Mucosa of rectum (tissue), 2 donors: Measurements from ENCODE around the gene OR1L8.
"Not testable (repeated sequence)": the region's sequence is repeated elsewhere in the genome, so short reads cannot be mapped to it uniquely, and the experiment has no call there.

Source experiments
- H3K27ac ChIP-seq, 2 donors: one replicate each; pipeline ENCODE4 v1.7.0; 2013; ENCODE audit warnings: inconsistent platforms in 2 of 2, low read depth in 2 of 2, low read length in 2 of 2
- H3K27me3 ChIP-seq, 2 donors: one replicate each; pipeline ENCODE4 v1.7.0; 2013; ENCODE audit warnings: low read length in 2 of 2; ENCODE audit not compliant: control insufficient read depth in 2 of 2, insufficient read depth in 2 of 2
- H3K36me3 ChIP-seq, 2 donors: one replicate each; pipeline ENCODE4 v1.7.0; 2013; ENCODE audit warnings: low read length in 2 of 2; ENCODE audit not compliant: control insufficient read depth in 2 of 2, insufficient read depth in 2 of 2
- H3K4me1 ChIP-seq, 2 donors: one replicate each; pipeline ENCODE4 v1.7.0; 2013; ENCODE audit warnings: low read length in 2 of 2, mild to moderate bottlenecking in 1 of 2; ENCODE audit not compliant: control insufficient read depth in 2 of 2, insufficient read depth in 2 of 2
- H3K4me3 ChIP-seq, 2 donors: one replicate each; pipeline ENCODE4 v1.7.0; 2013; ENCODE audit warnings: low read length in 2 of 2
- H3K9ac ChIP-seq, 2 donors: one replicate each; pipeline ENCODE4 v1.7.0; 2013; ENCODE audit warnings: low read length in 2 of 2, low read depth in 1 of 2, mild to moderate bottlenecking in 1 of 2
- H3K9me3 ChIP-seq, 2 donors: one replicate each; pipeline ENCODE4 v1.7.0; 2013; ENCODE audit warnings: low read length in 2 of 2; ENCODE audit not compliant: control insufficient read depth in 2 of 2
- donor health status: healthy.
- donor health status: Normal muscosa, but diverticular disease.

OR1L8 gene

GRCh38 chr9:122583284-122583683, at the start of gene OR1L8:
Gene OR1L8, minus strand, starts transcription at chr9:122583384. Its CDS starts 14,907 bp downstream, at chr9:122568477.
- not testable (repeated sequence) for H3K27ac ChIP-seq, H3K9ac ChIP-seq, H3K4me1 ChIP-seq, H3K4me3 ChIP-seq, H3K27me3 ChIP-seq, H3K36me3 ChIP-seq, H3K9me3 ChIP-seq

GRCh38 chr9:122619996-122620395, 36.8 kb upstream of the OR1L8 start:
- Histone ChIP-seq H3K9me3 (no peaks in the 10 kb centered on the region), H3K36me3 (no peaks in the 10 kb centered on the region), H3K9ac (no peak overlapping the region), H3K27me3 (no peaks in the 10 kb centered on the region), H3K4me3 (no peak overlapping the region), H3K27ac (no peak overlapping the region), H3K4me1 (no peaks in the 10 kb centered on the region)

- Histone ChIP-seq H3K4me1 (no peaks in the 10 kb centered on the region), H3K4me3 (no peak within 1 kb of the TSS), H3K9ac (no peak within 1 kb of the TSS), H3K9me3 (no peaks in the 10 kb centered on the region), H3K27ac (no peak within 1 kb of the TSS), H3K27me3 (no peaks in the 10 kb centered on the region), H3K36me3 (no peaks in the 10 kb centered on the region)
These were observed 31.2 kb upstream of the OR1L8 start, which contains the start of gene OR1Q1 for GRCh38 chr9:122614362-122614761. Gene OR1Q1, plus strand, starts transcription at chr9:122614738. Its CDS starts 0 bp downstream, at chr9:122614738.

- H3K9ac ChIP-seq: no peak overlapping the region
- H3K27me3 ChIP-seq: no peaks in the 10 kb centered on the region
- H3K4me1 ChIP-seq: no peaks in the 10 kb centered on the region
- no peaks in the 10 kb centered on the region for H3K36me3 ChIP-seq
- no peak overlapping the region for H3K4me3 ChIP-seq
- H3K9me3 ChIP-seq: no peaks in the 10 kb centered on the region
- H3K27ac ChIP-seq: no peak overlapping the region
These were observed 26.6 kb upstream of the OR1L8 start for GRCh38 chr9:122609804-122610203.

GRCh38 chr9:122606587-122606986, 23.4 kb upstream of the OR1L8 start:
- no peaks in the 10 kb centered on the region for H3K27me3 ChIP-seq
- no peaks in the 10 kb centered on the region for H3K36me3 ChIP-seq
- no peak overlapping the region for H3K4me3 ChIP-seq
- no peaks in the 10 kb centered on the region for H3K4me1 ChIP-seq
- no peaks in the 10 kb centered on the region for H3K9me3 ChIP-seq
- H3K9ac ChIP-seq: no peak overlapping the region
- no peak overlapping the region for H3K27ac ChIP-seq

GRCh38 chr9:122605691-122606090, 22.5 kb upstream of the OR1L8 start:
- no peaks in the 10 kb centered on the region for H3K9me3 ChIP-seq
- H3K27me3 ChIP-seq: no peaks in the 10 kb centered on the region
- no peak overlapping the region for H3K4me3 ChIP-seq
- no peak overlapping the region for H3K9ac ChIP-seq
- no peaks in the 10 kb centered on the region for H3K4me1 ChIP-seq
- no peaks in the 10 kb centered on the region for H3K36me3 ChIP-seq
- no peak overlapping the region for H3K27ac ChIP-seq

- Histone ChIP-seq H3K4me1 (no peaks in the 10 kb centered on the region), H3K27ac (no peak overlapping the region), H3K4me3 (no peak overlapping the region), H3K36me3 (no peaks in the 10 kb centered on the region), H3K9ac (no peak overlapping the region), H3K27me3 (no peaks in the 10 kb centered on the region), H3K9me3 (no peaks in the 10 kb centered on the region)
These were observed 2.8 kb downstream of the OR1L8 start for GRCh38 chr9:122580360-122580759.

GRCh38 chr9:122579874-122580273, 3.3 kb downstream of the OR1L8 start:
- Histone ChIP-seq H3K9me3 (no peaks in the 10 kb centered on the region), H3K36me3 (no peaks in the 10 kb centered on the region), H3K4me3 (no peak overlapping the region), H3K9ac (no peak overlapping the region), H3K4me1 (no peaks in the 10 kb centered on the region), H3K27ac (no peak overlapping the region), H3K27me3 (no peaks in the 10 kb centered on the region)

- no peak overlapping the region for H3K4me3 ChIP-seq
- H3K27ac ChIP-seq: no peak overlapping the region
- H3K9me3 ChIP-seq: no peaks in the 10 kb centered on the region
- H3K27me3 ChIP-seq: no peaks in the 10 kb centered on the region
- H3K4me1 ChIP-seq: no peaks in the 10 kb centered on the region
- no peak overlapping the region for H3K9ac ChIP-seq
- no peaks in the 10 kb centered on the region for H3K36me3 ChIP-seq
These were observed 10.7 kb downstream of the OR1L8 start for GRCh38 chr9:122572456-122572855.

GRCh38 chr9:122567901-122568300, 15.3 kb downstream of the OR1L8 start:
- Histone ChIP-seq H3K9me3 (no peaks in the 10 kb centered on the region), H3K4me1 (no peaks in the 10 kb centered on the region), H3K9ac (no peak overlapping the region), H3K4me3 (no peak overlapping the region), H3K36me3 (no peaks in the 10 kb centered on the region), H3K27ac (no peak overlapping the region), H3K27me3 (no peaks in the 10 kb centered on the region)

GRCh38 chr9:122562134-122562760, 20.9 kb downstream of the OR1L8 start:
- no peaks in the 10 kb centered on the region for H3K36me3 ChIP-seq
- H3K9ac ChIP-seq: no peak overlapping the region
- no peak overlapping the region for H3K4me3 ChIP-seq
- no peaks in the 10 kb centered on the region for H3K9me3 ChIP-seq
- no peaks in the 10 kb centered on the region for H3K27me3 ChIP-seq
- H3K4me1 ChIP-seq: no peaks in the 10 kb centered on the region
- H3K27ac ChIP-seq: no peak overlapping the region
